ENCODE results near the gene ZBTB7B.

- TF ChIP-seq CTCF (conservative IDR thresholded peaks at IDR 0.05), result no peak
- TF ChIP-seq EZH2 (IDR thresholded peaks at IDR 0.05; ENCODE audit: low read depth), result no peak
These were observed 15.3 kb upstream of the ZBTB7B start for GRCh38 chr1:154987326-154987725.

Data from PC-9 (cell line).